Heart left ventricle (tissue), 13 donors: ENCODE measurements around the gene TMEM11.

Experiments used
- CTCF ChIP-seq, 12 donors: fragments of 200-600 bp; sonication (generic) in 4 of 12; IDR thresholded peaks; one replicate each; pipeline versions ENCODE4 v1.5.0 to v1.8.0; 2018 to 2022; ENCODE audit warnings: antibody characterized with exemption in 12 of 12, mild to moderate bottlenecking in 5 of 12
- POLR2A ChIP-seq, 2 donors: fragments of 450-650 bp; IDR thresholded peaks; one replicate each; pipeline ENCODE4 v1.6.1; 2017; ENCODE audit warnings: antibody characterized with exemption in 2 of 2, mild to moderate bottlenecking in 2 of 2, moderate library complexity in 2 of 2
- donor health status: ischemic (EF 13 %, LVEDD 7.1; RV severe dilation, severe dysfunction).
- donor health status: DM: no; HTN: yes; CAD: no.
- donor health status: DM: no; HTN: no; CAD: no.
- donor health status: ischemic (EF 25% LVEDD 6.9; RV normal size, moderate dysfunction).
- donor health status: ischemic (EF 25% LVEDD 5.7; RV mildly dilated, moderate dysfunction).
- donor health status: ischemic (EF 35%, LVEDD 5.7; RV mildly dilated, moderate dysfunction).
- donor health status: nonischemic (EF 11% LVEDD 7.7; RV severe dilation, severe dysfunction).
- donor health status: DM: yes; HTN: yes; CAD: no.
- donor health status: PGD.
- donor health status: ischemic (EF 29% LVEDD 5.4; RV normal size, mild dysfunction).
- donor health status: nonischemic (EF 23%, LVEDD 6.1; RV moderate dilation, normal function).

DNA sequence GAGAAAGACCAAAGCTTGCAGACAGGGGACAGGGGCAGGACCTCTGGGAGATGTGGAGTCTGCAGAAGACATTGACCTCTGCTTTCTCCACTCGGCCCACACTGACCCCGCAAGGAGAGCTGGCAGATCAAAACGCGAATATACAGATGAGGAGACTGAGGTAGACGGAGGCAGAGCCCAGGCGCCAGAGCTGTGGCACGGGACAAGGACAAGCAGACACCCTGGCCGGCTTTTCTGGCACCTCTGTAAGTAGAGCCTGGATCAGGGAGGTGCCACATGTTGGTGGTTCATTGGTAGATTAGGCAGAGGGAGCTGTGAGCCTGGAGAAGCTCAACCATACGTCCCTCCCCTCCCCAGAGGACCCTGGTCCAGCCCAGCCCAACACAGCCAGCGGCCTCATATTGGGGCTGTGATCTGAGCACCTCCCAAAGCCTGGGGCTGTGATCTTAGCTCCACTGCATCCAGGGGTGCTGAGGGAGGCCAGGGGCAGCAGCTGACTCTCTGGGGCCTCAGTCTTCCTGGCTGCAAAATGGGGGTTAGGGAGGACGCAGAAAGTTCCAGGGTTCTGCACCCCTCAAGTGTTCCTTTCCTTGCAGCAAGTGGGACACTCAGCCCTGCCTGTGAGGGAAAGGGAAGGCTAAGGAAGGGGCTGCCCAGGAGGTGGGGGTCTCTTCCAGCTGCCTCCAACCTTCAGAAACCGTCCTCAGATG, 35.3 kb upstream of the TMEM11 start:
- TF ChIP-seq CTCF (IDR thresholded peaks at IDR 0.05) (no peak), POLR2A (IDR thresholded peaks at IDR 0.05) (no peak)
